ENCODE results near the gene ST7. TPM values are rescaled to one million over a fixed set of nuclear protein-coding genes. Genes with fewer than 3 reads are reported as not detected.

ST7 gene
- total and polyA plus RNA-seq, 2 donors from 2014 or later: 21.5 to 29.8 TPM

- DNase-seq (no peak), FAIRE-seq (no peak)
- intact Hi-C loops (cut with DNase I): no loop called here
- no peak overlapping the region for H3K27ac ChIP-seq (ENCODE audit: low read depth in 2 of 2, low read length in 2 of 2)
- no peak overlapping the region for H3K9ac ChIP-seq (ENCODE audit: low read length in 3 of 3)
- H3K4me3 ChIP-seq (ENCODE audit: low read length in 3 of 3): no peak overlapping the region
- H3K4me1 ChIP-seq (ENCODE audit: control insufficient read depth in 2 of 3, insufficient read depth in 2 of 3, low read depth in 1 of 3, low read length in 3 of 3): no peaks in the 10 kb centered on the region
- H3K9me3 ChIP-seq (ENCODE audit: control insufficient read depth in 2 of 3, insufficient read depth in 1 of 3, low read length in 3 of 3): no peaks in the 10 kb centered on the region
- no peaks in the 10 kb centered on the region for H3K27me3 ChIP-seq (ENCODE audit: control insufficient read depth, insufficient read depth, low read length)
- TF ChIP-seq, protein P1, sequence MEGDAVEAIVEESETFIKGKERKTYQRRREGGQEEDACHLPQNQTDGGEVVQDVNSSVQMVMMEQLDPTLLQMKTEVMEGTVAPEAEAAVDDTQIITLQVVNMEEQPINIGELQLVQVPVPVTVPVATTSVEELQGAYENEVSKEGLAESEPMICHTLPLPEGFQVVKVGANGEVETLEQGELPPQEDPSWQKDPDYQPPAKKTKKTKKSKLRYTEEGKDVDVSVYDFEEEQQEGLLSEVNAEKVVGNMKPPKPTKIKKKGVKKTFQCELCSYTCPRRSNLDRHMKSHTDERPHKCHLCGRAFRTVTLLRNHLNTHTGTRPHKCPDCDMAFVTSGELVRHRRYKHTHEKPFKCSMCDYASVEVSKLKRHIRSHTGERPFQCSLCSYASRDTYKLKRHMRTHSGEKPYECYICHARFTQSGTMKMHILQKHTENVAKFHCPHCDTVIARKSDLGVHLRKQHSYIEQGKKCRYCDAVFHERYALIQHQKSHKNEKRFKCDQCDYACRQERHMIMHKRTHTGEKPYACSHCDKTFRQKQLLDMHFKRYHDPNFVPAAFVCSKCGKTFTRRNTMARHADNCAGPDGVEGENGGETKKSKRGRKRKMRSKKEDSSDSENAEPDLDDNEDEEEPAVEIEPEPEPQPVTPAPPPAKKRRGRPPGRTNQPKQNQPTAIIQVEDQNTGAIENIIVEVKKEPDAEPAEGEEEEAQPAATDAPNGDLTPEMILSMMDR (IDR thresholded peaks at IDR 0.05; ENCODE audit: borderline replicate concordance, extremely low read depth, insufficient read depth): no peak
- H3K36me3 ChIP-seq (ENCODE audit: control insufficient read depth in 2 of 3, insufficient read depth in 3 of 3, low read length in 3 of 3): no peaks in the 10 kb centered on the region
Measured at GRCh38 chr7:117230276-117231046, 277.2 kb downstream of the ST7 start.

GRCh38 chr7:117231047-117231359 lies 277.7 kb downstream of the ST7 start:
- no peaks in the 10 kb centered on the region for H3K9me3 ChIP-seq (ENCODE audit: control insufficient read depth in 2 of 3, insufficient read depth in 1 of 3, low read length in 3 of 3)
- FAIRE-seq (no peak), DNase-seq (no peak)
- TF ChIP-seq, protein P1 (IDR thresholded peaks at IDR 0.05; ENCODE audit: borderline replicate concordance, extremely low read depth, insufficient read depth): no peak
- no peak overlapping the region for H3K9ac ChIP-seq (ENCODE audit: low read length in 3 of 3)
- H3K36me3 ChIP-seq (ENCODE audit: control insufficient read depth in 2 of 3, insufficient read depth in 3 of 3, low read length in 3 of 3): no peaks in the 10 kb centered on the region
- no peaks in the 10 kb centered on the region for H3K4me1 ChIP-seq (ENCODE audit: control insufficient read depth in 2 of 3, insufficient read depth in 2 of 3, low read depth in 1 of 3, low read length in 3 of 3)
- intact Hi-C loops (cut with DNase I): no loop called here
- no peaks in the 10 kb centered on the region for H3K27me3 ChIP-seq (ENCODE audit: control insufficient read depth, insufficient read depth, low read length)
- H3K4me3 ChIP-seq (ENCODE audit: low read length in 3 of 3): no peak overlapping the region
- H3K27ac ChIP-seq (ENCODE audit: low read depth in 2 of 2, low read length in 2 of 2): no peak overlapping the region

DNA sequence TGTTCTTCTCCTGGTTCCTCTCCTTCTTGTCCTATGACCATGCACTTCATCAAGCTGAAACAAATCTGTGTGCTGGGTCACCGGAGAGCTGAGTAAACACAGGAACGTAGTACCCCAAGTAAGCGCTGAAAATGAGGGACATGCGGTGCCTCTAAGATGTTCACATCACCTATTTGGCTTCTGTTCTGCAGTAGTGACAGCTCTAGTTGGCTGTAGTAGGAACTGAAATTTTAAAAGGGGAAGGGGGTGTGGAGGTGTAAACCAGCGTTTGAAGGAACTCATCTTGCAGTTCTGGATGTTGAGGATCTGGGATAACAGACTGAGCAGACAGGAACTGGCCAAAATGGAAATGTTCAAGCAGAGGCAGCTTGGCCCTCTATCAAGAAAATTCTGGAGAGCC lies 284.3 kb downstream of the ST7 start:
- TF ChIP-seq, protein P1 (IDR thresholded peaks at IDR 0.05; ENCODE audit: borderline replicate concordance, extremely low read depth, insufficient read depth): no peak
- no peaks in the 10 kb centered on the region for H3K36me3 ChIP-seq (ENCODE audit: control insufficient read depth in 2 of 3, insufficient read depth in 3 of 3, low read length in 3 of 3)
- intact Hi-C loops (cut with DNase I): no loop called here
- DNase-seq (no peak), FAIRE-seq (no peak)
- H3K27ac ChIP-seq (ENCODE audit: low read depth in 2 of 2, low read length in 2 of 2): no peak overlapping the region
- no peak overlapping the region for H3K9ac ChIP-seq (ENCODE audit: low read length in 3 of 3)
- H3K4me3 ChIP-seq (ENCODE audit: low read length in 3 of 3): no peak overlapping the region
- H3K9me3 ChIP-seq (ENCODE audit: control insufficient read depth in 2 of 3, insufficient read depth in 1 of 3, low read length in 3 of 3): no peaks in the 10 kb centered on the region
- no peaks in the 10 kb centered on the region for H3K27me3 ChIP-seq (ENCODE audit: control insufficient read depth, insufficient read depth, low read length)
- no peaks in the 10 kb centered on the region for H3K4me1 ChIP-seq (ENCODE audit: control insufficient read depth in 2 of 3, insufficient read depth in 2 of 3, low read depth in 1 of 3, low read length in 3 of 3)

DNA sequence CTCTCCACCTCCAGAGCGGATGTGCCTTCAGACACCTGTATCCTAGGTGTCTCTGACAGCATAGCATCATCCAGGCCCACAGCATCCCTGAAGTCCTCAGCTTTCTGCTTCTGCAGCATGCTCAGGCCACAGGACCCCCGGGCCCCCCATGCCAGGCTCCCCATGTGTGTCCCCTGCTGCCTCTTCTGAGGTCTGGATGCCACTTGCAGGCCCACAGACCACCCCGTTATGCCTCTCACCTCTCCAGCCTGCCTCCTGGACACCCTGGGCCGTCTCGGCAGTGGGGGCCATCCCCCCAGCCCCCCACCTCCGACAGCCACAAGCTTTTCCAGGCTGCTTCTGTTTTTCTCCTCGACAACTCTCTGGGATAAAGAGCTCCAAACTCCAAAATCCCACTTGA lies 285.2 kb downstream of the ST7 start:
- H3K4me3 ChIP-seq (ENCODE audit: low read length in 3 of 3): no peak overlapping the region
- TF ChIP-seq, protein P1 (IDR thresholded peaks at IDR 0.05; ENCODE audit: borderline replicate concordance, extremely low read depth, insufficient read depth): no peak
- intact Hi-C loops (cut with DNase I): no loop called here
- FAIRE-seq: no peak
- H3K9me3 ChIP-seq (ENCODE audit: control insufficient read depth in 2 of 3, insufficient read depth in 1 of 3, low read length in 3 of 3): no peaks in the 10 kb centered on the region
- H3K27ac ChIP-seq (ENCODE audit: low read depth in 2 of 2, low read length in 2 of 2): no peak overlapping the region
- H3K27me3 ChIP-seq (ENCODE audit: control insufficient read depth, insufficient read depth, low read length): no peaks in the 10 kb centered on the region
- H3K4me1 ChIP-seq (ENCODE audit: control insufficient read depth in 2 of 3, insufficient read depth in 2 of 3, low read depth in 1 of 3, low read length in 3 of 3): no peaks in the 10 kb centered on the region
- DNase-seq: no peak
- no peak overlapping the region for H3K9ac ChIP-seq (ENCODE audit: low read length in 3 of 3)
- no peaks in the 10 kb centered on the region for H3K36me3 ChIP-seq (ENCODE audit: control insufficient read depth in 2 of 3, insufficient read depth in 3 of 3, low read length in 3 of 3)

Data from kidney (tissue), 14 donors.